NCI-H1105 (cell line): Measurements from ENCODE around the gene PTPRJ.
"Not testable (repeated sequence)": the region's sequence is repeated elsewhere in the genome, so short reads cannot be mapped to it uniquely, and the experiment has no call there.

Source experiments
- DNase-seq: peaks from one replicate; lab custom pipeline; 2025; lab: John Stamatoyannopoulos, UW

The PTPRJ gene

DNA sequence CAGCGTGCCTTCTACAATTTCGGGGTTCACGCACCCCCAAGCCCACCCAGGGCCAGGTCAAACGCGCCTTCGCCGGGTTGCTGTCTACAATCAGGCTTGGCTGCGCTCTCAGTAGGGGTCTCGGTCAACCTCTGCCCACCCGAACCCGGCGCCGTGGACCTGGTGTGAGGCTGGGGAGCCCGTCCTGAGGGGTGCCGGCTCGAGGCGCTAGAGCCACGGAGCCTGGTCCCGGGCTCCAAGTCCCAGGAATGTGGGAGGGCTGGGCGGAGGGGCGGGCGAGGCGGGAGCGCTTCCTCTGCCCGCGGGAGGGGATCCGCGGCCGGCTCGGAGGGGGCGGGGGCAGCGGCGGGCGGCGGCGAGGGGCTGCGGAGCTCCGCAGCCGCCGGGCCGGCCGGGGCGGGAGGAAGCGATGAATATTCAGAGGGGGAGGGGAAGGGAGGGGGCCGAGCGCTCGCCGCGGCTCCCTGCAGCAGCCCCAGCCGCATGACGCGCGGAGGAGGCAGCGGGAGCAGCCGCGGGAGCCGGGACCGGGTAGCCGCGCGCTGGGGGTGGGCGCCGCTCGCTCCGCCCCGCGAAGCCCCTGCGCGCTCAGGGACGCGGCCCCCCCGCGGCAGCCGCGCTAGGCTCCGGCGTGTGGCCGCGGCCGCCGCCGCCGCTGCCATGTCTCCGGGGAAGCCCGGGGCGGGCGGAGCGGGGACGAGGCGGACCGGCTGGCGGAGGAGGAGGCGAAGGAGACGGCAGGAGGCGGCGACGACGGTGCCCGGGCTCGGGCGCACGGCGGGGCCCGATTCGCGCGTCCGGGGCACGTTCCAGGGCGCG is at the start of gene PTPRJ:
Gene PTPRJ, plus strand, starts transcription at position 472 of the 819 bp plus-strand sequence. CDS start 354 bp downstream, outside the sequence.
- DNase-seq, result peak; percentile 42

DNA sequence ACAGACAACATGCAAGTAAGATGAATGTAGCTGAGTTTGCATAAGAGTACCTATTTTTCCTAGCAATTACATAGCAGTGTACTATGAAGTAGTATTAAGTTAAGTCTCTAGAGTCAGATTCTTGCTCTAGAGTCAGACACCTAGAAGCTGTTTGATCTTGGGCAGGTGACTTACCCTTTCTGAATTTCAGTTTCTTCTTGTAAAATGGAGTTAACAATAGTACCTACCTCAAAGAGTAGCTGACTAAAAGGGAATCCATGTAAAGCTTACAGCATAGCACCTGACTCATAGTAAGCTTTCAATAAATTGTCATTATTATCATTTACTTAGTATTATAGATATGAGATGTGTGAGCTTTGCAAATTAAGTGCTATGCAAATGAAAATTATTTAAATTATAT is 47.8 kb upstream of the PTPRJ start:
- no peak for DNase-seq

DNA sequence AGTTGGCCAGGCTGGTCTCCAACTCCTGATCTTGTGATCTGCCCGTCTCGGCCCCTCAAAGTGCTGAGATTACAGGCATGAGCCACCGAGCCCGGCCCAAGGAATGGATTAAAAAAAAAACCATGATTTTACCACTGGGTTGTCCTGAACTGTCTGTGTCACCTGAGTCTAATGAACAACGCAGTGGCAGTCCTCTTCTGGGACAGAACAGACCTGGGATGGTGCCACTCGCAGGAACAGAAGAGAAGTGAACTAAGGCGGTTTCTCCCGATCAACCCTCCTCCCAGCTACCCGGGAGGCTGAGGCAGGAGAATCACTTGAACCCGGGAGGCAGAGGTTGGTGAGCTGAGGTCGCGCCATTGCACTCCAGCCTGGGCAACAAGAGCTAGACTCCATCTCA is 46.6 kb upstream of the PTPRJ start:
- DNase-seq, result not testable (repeated sequence)

DNA sequence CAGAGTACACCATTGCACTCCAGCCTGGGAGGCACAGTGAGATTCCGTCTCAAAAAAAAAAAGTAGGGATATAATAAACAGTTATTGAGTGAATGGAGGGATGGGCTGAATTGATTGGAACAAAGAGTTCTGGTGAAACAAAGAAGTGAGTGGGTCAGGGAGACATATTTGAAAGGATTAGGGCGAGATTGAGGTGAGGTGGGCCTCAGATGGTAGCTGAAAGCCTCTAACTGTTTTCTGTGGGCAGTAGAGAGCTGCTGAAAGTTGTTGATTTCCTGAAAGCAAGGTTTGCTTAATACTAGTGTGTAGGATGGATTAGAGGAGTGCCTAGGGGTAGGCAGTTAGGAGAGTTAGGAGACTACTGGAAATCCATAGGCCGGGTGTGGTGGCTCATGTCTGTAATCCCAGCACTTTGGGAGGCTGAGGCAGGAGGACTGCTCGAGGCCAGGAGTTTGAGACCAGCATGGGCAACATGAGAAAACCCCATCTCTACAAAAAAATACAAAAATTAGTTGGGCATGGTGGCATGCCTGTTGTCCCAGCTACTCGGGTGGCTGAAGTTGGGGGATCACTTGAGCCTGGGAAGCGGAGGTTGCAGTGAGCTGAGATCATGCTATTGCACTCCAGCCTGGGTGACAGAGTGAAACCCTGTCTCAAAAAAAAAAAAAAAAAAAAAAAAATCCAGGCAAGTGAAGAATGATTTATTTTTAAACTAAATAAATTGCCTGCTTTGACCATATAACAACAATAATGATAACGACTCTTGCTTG is 41.4 kb upstream of the PTPRJ start:
- DNase-seq, result no peak

DNA sequence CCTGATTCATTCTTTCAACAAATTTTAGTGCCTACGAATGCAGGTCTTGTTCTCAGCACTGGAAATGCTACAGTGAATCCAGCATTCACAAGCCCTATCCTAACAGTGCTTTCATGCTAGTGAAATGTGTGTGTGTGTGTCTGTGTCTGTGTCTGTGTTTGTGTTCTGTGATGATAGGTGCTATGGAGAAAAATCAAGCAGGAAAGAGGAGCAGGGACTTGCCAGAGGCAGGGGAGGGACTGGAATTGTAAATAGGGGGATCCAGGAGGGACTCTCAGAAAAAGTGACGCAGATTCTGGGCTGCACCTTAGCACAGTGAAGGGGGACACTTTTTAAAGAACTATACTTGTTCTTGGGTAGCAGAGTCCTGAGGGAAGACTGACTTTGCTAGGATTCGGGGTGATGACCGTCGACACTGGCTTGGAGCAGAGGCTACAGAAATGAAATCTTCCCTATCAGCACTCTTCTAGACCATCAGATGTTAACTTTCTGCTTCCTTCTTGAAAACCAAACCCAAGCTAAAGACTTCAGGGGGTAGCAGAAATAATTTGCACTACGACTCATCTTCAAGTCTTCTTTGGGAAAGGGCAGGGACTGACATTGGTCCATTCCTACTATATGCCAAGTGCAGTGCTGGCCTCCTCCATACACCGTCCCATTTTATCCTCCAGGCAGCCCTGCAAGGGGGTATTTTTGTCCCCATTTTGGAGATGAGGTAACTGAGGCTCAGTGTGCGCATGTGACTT is 39.3 kb upstream of the PTPRJ start:
- no peak for DNase-seq

GRCh38 chr11:47941907-47942558 is 38.3 kb upstream of the PTPRJ start:
- DNase-seq, result no peak

GRCh38 chr11:47943721-47944586 is 36.4 kb upstream of the PTPRJ start:
- DNase-seq, result no peak

DNA sequence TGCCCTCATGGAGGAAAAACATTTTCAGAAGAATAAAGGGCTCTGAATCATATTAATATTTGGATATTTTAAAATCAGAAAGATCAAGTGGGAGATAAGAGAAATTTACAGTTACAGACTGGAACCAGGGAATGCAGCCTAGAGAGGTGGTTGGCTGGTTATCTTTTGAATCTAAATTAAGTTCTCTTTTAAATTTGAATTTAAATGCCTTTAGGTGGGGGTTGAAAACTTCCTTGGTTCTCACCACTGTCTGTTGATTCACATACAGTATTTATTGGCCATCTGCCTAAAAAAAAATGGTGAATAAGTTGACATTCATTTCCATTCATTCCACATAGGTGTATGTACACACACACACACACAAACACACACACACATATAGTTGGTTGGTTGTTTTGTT is 35.7 kb upstream of the PTPRJ start:
- no peak for DNase-seq

- no peak for DNase-seq
These were observed 33.4 kb upstream of the PTPRJ start for GRCh38 chr11:47946682-47947559.

DNA sequence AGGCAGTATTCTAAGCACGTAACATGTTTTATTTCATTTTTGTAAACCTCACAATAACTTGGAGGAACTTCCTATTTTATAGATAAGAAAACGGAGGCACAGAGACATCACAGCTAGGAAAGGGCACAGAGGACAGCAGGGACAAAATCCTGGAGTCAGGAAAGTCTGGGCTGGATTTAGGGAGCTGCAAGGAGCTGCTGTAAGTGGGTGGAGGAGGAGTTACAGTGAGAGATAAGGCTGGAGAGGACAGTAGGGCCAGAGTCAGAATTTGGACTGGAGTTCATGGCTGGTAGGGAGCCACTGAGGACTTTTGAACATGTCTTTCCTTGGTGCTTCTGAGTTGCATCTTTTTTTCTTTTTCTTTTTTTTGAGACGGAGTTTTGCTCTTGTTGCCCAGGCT is 32.2 kb upstream of the PTPRJ start:
- DNase-seq, result no peak

- not testable (repeated sequence) for DNase-seq
These were observed 31.2 kb upstream of the PTPRJ start for GRCh38 chr11:47949001-47949675.

DNA sequence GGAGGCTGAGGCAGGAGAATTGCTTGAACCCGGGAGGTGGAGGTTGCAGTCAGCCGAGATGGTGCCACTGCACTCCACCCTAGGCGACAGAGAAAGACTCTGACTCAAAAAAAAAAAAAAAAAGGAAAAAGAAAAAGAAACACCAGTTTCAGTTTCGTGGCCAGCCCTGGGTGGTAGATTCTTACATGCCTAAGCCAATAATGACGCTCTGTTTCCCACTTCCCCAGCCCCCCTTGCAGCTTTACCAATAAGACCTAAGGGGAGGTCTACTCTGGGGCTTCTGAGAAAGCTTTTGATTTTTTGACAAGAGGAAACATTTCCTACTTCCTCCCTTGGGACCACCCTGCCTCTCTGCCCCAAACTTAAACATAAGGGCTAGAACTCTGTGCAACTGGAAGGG is 30.0 kb upstream of the PTPRJ start:
- no peak for DNase-seq

GRCh38 chr11:47951504-47951903 is 28.9 kb upstream of the PTPRJ start:
- not testable (repeated sequence) for DNase-seq

GRCh38 chr11:47955061-47955755 is 25.2 kb upstream of the PTPRJ start:
- no peak for DNase-seq

- DNase-seq, result no peak
These were observed 20.3 kb upstream of the PTPRJ start for GRCh38 chr11:47960015-47960414.

GRCh38 chr11:47961383-47961782 is 19.0 kb upstream of the PTPRJ start:
- no peak for DNase-seq

- no peak for DNase-seq
These were observed 15.8 kb upstream of the PTPRJ start for GRCh38 chr11:47964546-47964945.

DNA sequence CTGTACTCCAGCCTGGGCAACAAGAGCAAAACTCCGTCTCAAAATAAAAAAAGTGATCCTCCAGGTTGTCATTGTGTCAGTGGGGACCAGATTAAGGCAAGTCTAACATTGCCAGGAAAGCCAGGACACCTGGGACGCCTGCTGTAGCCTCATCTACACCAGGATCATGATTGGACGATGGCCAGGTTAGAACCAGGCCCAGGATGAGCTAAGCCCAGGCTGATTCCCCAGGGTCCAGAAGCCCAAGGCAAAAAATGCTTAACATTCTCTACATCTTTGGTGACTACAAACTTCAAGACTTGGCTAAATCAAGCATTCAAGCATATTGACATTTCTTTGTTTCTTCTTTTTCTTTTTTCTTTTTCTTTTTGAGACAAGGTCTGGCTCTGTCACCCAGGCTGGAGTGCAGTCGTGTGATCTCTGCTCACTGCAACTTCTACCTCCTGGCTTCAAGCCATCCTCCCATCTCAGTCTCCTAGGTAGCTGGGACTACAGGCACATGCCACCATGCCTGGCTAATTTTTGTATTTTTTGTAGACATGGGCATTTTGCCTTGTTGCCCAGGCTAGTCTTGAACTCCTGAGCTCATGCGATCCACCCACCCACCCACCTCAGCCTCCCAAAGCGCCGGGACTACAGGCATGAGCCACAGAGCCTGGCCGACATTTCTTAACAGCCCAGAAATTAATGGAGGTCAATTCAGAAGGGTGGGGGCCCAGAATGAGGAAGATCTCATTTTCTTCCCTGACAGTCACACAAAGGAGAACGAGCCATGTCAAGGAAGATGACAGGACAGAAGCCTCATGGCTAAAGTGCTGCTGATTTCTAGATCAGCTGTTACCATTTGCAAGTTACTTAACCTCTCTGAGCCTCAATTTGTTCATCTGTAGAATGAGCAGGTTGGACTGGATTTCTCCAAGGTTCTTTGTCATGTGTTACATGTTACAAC is 12.5 kb upstream of the PTPRJ start:
- no peak for DNase-seq
